SK-N-SH treated with all-trans-retinoic acid at 6 μM for 48 hours (cell line): Measurements from ENCODE around the gene FYCO1.

Source experiments
- ATAC-seq: fragments of 200-7000 bp; cut with Tn5 transposase; 3 replicates; pipeline ENCODE4 v1.9.1; 2020; ENCODE audit warnings: mild to moderate bottlenecking, moderate library complexity
- ARNTL ChIP-seq: fragments of 450-650 bp; formaldehyde crosslinking; IDR thresholded peaks from 2 replicates; pipeline ENCODE4 v1.5.0; 2020; ENCODE audit warnings: low read depth, mild to moderate bottlenecking, moderate library complexity, borderline replicate concordance
- BACH2 ChIP-seq: fragments of 250-450 bp; sonication (Bioruptor Pico); IDR thresholded peaks from 2 replicates; pipeline ENCODE4 v1.9.0; 2021; ENCODE audit warnings: mild to moderate bottlenecking, borderline replicate concordance
- CREB5 ChIP-seq: fragments of 250-450 bp; sonication (Bioruptor Pico); IDR thresholded peaks from 2 replicates; pipeline ENCODE4 v1.5.1; 2020; ENCODE audit warnings: low read depth, mild to moderate bottlenecking, moderate library complexity
- CSDC2 ChIP-seq: fragments of 250-450 bp; sonication (Bioruptor Pico); IDR thresholded peaks from 2 replicates; pipeline ENCODE4 v1.5.0; 2020; ENCODE audit warnings: mild to moderate bottlenecking, moderate library complexity
- ESRRG ChIP-seq: fragments of 250-450 bp; sonication (Bioruptor Pico); IDR thresholded peaks from 2 replicates; pipeline ENCODE4 v1.6.1; 2021; ENCODE audit warnings: mild to moderate bottlenecking
- GLIS3 ChIP-seq: fragments of 250-450 bp; sonication (Bioruptor Pico); IDR thresholded peaks from 2 replicates; pipeline ENCODE4 v1.5.0; 2020; ENCODE audit warnings: mild to moderate bottlenecking, moderate library complexity
- ISL1 ChIP-seq: fragments of 250-450 bp; sonication (Bioruptor Pico); IDR thresholded peaks from 2 replicates; pipeline ENCODE4 v2.1.2; 2022; ENCODE audit warnings: mild to moderate bottlenecking, moderate library complexity
- OSR1 ChIP-seq: fragments of 250-450 bp; sonication (Bioruptor Pico); IDR thresholded peaks from 2 replicates; pipeline ENCODE4 v1.8.0; 2022; ENCODE audit warnings: moderate library complexity, mild to moderate bottlenecking, inconsistent platforms
- PPARA ChIP-seq: fragments of 250-450 bp; sonication (Bioruptor Pico); IDR thresholded peaks from 2 replicates; pipeline ENCODE4 v1.5.0; 2020; ENCODE audit warnings: mild to moderate bottlenecking, borderline replicate concordance
- RARB ChIP-seq: fragments of 250-450 bp; sonication (Bioruptor Pico); IDR thresholded peaks from 2 replicates; pipeline ENCODE4 v1.8.0; 2021; ENCODE audit warnings: mild to moderate bottlenecking, moderate library complexity
- SNAI2 ChIP-seq: fragments of 250-450 bp; sonication (Bioruptor Pico); IDR thresholded peaks from 2 replicates; pipeline ENCODE4 v1.5.0; 2020; ENCODE audit warnings: mild to moderate bottlenecking, moderate library complexity
- TCF4 ChIP-seq: fragments of 250-450 bp; sonication (Bioruptor Pico); IDR thresholded peaks from 2 replicates; pipeline ENCODE4 v1.8.0; 2021; ENCODE audit warnings: mild to moderate bottlenecking, moderate library complexity, borderline replicate concordance
- TOX ChIP-seq: fragments of 250-450 bp; sonication (Bioruptor Pico); IDR thresholded peaks from 2 replicates; pipeline ENCODE4 v1.8.0; 2021; ENCODE audit warnings: mild to moderate bottlenecking, moderate library complexity, borderline replicate concordance
- ZC3H10 ChIP-seq: fragments of 250-450 bp; sonication (Bioruptor Pico); IDR thresholded peaks from 2 replicates; pipeline ENCODE4 v1.5.1; 2021; ENCODE audit warnings: mild to moderate bottlenecking, moderate library complexity
- ZFP3 ChIP-seq: fragments of 250-450 bp; sonication (Bioruptor Pico); IDR thresholded peaks from 2 replicates; pipeline ENCODE4 v1.5.0; 2020; ENCODE audit warnings: mild to moderate bottlenecking, moderate library complexity
- ZFP30 ChIP-seq: fragments of 450-650 bp; formaldehyde crosslinking; IDR thresholded peaks from 2 replicates; pipeline ENCODE4 v1.5.0; 2022; ENCODE audit warnings: mild to moderate bottlenecking, moderate library complexity
- ZNF565 ChIP-seq: fragments of 450-650 bp; formaldehyde crosslinking; conservative IDR thresholded peaks from 2 replicates; pipeline ENCODE4 v1.5.0; 2020; ENCODE audit warnings: low read depth, mild to moderate bottlenecking, moderate library complexity
- ZNF70 ChIP-seq: fragments of 450-650 bp; formaldehyde crosslinking; IDR thresholded peaks from 2 replicates; pipeline ENCODE4 v1.5.0; 2020; ENCODE audit warnings: mild to moderate bottlenecking, moderate library complexity
- ZNF8 ChIP-seq: fragments of 450-650 bp; formaldehyde crosslinking; IDR thresholded peaks from 2 replicates; pipeline ENCODE4 v1.5.0; 2020; ENCODE audit warnings: mild to moderate bottlenecking, moderate library complexity
- TF ChIP-seq, protein P1 (sequence below): fragments of 250-450 bp; sonication (Bioruptor Pico); IDR thresholded peaks from 2 replicates; pipeline ENCODE4 v1.5.1; 2021; ENCODE audit warnings: mild to moderate bottlenecking, moderate library complexity
- TF ChIP-seq, protein P2 (sequence below): fragments of 250-450 bp; sonication (Bioruptor Pico); IDR thresholded peaks from 2 replicates; pipeline ENCODE4 v1.5.0; 2020; ENCODE audit warnings: mild to moderate bottlenecking, moderate library complexity
- TF ChIP-seq, protein P3 (sequence below): fragments of 250-450 bp; sonication (Bioruptor Pico); IDR thresholded peaks from 2 replicates; pipeline ENCODE4 v1.8.0; 2020; ENCODE audit warnings: mild to moderate bottlenecking, moderate library complexity, borderline replicate concordance
- TF ChIP-seq, protein P4 (sequence below): fragments of 250-450 bp; sonication (Bioruptor Pico); IDR thresholded peaks from 2 replicates; pipeline ENCODE4 v1.8.0; 2021; ENCODE audit warnings: low read depth, mild to moderate bottlenecking, moderate library complexity, borderline replicate concordance

FYCO1 gene

DNA sequence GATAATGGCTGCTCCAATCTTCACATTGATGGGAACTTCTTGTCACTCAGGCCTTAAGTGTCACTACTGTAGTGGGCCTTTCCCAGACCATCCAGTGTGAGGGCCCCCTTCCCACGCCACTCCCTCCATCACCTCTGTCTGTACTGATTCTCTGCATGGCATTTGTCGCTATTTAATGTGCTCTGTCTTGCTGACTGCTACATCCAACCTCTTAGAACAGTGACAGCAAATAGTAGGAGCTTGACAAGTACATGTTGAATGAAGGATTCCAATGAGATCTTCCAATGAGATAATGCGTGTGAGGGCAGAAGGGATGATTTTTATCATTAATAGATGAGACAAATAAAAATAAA is 114.9 kb downstream of the FYCO1 start:
- no peak for TF ChIP-seq ZNF70 (CRISPR knock-in tag)
- no peak for TF ChIP-seq OSR1
- no peak for TF ChIP-seq ZNF8
- TF ChIP-seq TCF4 (CRISPR knock-in tag): no peak
- TF ChIP-seq, protein P1, sequence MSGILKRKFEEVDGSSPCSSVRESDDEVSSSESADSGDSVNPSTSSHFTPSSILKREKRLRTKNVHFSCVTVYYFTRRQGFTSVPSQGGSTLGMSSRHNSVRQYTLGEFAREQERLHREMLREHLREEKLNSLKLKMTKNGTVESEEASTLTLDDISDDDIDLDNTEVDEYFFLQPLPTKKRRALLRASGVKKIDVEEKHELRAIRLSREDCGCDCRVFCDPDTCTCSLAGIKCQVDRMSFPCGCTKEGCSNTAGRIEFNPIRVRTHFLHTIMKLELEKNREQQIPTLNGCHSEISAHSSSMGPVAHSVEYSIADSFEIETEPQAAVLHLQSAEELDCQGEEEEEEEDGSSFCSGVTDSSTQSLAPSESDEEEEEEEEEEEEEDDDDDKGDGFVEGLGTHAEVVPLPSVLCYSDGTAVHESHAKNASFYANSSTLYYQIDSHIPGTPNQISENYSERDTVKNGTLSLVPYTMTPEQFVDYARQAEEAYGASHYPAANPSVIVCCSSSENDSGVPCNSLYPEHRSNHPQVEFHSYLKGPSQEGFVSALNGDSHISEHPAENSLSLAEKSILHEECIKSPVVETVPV (CRISPR knock-in tag): no peak
- TF ChIP-seq, protein P2, sequence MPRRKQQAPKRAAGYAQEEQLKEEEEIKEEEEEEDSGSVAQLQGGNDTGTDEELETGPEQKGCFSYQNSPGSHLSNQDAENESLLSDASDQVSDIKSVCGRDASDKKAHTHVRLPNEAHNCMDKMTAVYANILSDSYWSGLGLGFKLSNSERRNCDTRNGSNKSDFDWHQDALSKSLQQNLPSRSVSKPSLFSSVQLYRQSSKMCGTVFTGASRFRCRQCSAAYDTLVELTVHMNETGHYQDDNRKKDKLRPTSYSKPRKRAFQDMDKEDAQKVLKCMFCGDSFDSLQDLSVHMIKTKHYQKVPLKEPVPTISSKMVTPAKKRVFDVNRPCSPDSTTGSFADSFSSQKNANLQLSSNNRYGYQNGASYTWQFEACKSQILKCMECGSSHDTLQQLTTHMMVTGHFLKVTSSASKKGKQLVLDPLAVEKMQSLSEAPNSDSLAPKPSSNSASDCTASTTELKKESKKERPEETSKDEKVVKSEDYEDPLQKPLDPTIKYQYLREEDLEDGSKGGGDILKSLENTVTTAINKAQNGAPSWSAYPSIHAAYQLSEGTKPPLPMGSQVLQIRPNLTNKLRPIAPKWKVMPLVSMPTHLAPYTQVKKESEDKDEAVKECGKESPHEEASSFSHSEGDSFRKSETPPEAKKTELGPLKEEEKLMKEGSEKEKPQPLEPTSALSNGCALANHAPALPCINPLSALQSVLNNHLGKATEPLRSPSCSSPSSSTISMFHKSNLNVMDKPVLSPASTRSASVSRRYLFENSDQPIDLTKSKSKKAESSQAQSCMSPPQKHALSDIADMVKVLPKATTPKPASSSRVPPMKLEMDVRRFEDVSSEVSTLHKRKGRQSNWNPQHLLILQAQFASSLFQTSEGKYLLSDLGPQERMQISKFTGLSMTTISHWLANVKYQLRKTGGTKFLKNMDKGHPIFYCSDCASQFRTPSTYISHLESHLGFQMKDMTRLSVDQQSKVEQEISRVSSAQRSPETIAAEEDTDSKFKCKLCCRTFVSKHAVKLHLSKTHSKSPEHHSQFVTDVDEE (CRISPR knock-in tag): no peak
- TF ChIP-seq PPARA (CRISPR knock-in tag): no peak
- TF ChIP-seq, protein P3, sequence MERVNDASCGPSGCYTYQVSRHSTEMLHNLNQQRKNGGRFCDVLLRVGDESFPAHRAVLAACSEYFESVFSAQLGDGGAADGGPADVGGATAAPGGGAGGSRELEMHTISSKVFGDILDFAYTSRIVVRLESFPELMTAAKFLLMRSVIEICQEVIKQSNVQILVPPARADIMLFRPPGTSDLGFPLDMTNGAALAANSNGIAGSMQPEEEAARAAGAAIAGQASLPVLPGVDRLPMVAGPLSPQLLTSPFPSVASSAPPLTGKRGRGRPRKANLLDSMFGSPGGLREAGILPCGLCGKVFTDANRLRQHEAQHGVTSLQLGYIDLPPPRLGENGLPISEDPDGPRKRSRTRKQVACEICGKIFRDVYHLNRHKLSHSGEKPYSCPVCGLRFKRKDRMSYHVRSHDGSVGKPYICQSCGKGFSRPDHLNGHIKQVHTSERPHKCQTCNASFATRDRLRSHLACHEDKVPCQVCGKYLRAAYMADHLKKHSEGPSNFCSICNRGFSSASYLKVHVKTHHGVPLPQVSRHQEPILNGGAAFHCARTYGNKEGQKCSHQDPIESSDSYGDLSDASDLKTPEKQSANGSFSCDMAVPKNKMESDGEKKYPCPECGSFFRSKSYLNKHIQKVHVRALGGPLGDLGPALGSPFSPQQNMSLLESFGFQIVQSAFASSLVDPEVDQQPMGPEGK (CRISPR knock-in tag): no peak
- TF ChIP-seq RARB: no peak
- TF ChIP-seq, protein P4, sequence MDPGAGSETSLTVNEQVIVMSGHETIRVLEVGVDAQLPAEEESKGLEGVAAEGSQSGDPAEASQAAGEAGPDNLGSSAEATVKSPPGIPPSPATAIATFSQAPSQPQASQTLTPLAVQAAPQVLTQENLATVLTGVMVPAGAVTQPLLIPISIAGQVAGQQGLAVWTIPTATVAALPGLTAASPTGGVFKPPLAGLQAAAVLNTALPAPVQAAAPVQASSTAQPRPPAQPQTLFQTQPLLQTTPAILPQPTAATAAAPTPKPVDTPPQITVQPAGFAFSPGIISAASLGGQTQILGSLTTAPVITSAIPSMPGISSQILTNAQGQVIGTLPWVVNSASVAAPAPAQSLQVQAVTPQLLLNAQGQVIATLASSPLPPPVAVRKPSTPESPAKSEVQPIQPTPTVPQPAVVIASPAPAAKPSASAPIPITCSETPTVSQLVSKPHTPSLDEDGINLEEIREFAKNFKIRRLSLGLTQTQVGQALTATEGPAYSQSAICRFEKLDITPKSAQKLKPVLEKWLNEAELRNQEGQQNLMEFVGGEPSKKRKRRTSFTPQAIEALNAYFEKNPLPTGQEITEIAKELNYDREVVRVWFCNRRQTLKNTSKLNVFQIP (CRISPR knock-in tag): no peak
- no peak for TF ChIP-seq ZNF565 (CRISPR knock-in tag)
- no peak for TF ChIP-seq ZC3H10 (CRISPR knock-in tag)
- TF ChIP-seq ESRRG: no peak
- TF ChIP-seq ZFP30: no peak
- TF ChIP-seq ZFP3: no peak
- no peak for TF ChIP-seq SNAI2 (CRISPR knock-in tag)
- no peak for TF ChIP-seq ARNTL (CRISPR knock-in tag)
- TF ChIP-seq TOX: no peak
- no peak for TF ChIP-seq ISL1 (CRISPR knock-in tag)
- TF ChIP-seq CSDC2: no peak
- ATAC-seq: no peak

- TF ChIP-seq BACH2 (CRISPR knock-in tag) (no peak), GLIS3 (CRISPR knock-in tag) (no peak)
- no peak for ATAC-seq
These were observed 117.5 kb downstream of the FYCO1 start for GRCh38 chr3:45878124-45878523.

DNA sequence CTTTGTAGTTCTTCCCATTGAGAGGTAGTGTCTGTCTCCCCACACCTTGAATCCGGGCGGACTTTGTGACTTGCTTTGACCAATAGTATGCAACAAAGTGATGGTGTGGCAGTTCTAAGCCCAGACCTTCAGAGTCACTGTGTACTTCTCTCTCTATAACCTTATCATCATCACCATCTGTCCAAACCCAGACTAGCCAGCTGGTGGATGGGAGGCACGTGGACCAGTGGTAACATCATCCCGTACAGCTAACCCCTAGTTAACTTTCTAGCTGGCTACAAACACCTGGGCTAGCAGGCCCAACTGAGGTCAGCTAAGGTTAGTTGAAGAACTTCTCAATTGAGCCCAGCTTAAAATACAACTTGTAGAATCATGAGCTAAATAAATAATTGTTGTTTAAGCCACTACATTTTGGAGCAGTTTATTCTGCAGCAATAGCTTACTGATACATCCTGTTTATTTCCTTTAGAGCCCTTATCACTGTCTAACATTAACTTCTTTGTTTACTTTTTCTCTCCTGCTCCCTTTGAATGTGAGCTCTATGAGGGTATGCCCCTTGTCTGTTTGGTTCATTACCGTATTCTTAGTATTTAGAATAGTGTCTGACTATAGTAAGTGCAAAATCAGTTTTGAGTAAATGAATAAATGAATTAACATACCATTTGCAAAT is 120.8 kb downstream of the FYCO1 start:
- ATAC-seq: no peak
- TF ChIP-seq ZFP30: no peak
- no peak for TF ChIP-seq BACH2 (CRISPR knock-in tag)
- TF ChIP-seq CREB5 (CRISPR knock-in tag): no peak
- TF ChIP-seq, protein P2 (CRISPR knock-in tag): no peak
- TF ChIP-seq RARB: no peak
- TF ChIP-seq ZNF565 (CRISPR knock-in tag): no peak
- TF ChIP-seq ZC3H10 (CRISPR knock-in tag): no peak
- TF ChIP-seq GLIS3 (CRISPR knock-in tag): no peak
- TF ChIP-seq, protein P4 (CRISPR knock-in tag): no peak
- TF ChIP-seq ESRRG: no peak
- TF ChIP-seq PPARA (CRISPR knock-in tag): no peak
- TF ChIP-seq OSR1: no peak
- TF ChIP-seq ISL1 (CRISPR knock-in tag): no peak
- no peak for TF ChIP-seq SNAI2 (CRISPR knock-in tag)
- no peak for TF ChIP-seq ZNF70 (CRISPR knock-in tag)
- TF ChIP-seq ZNF8: no peak
- TF ChIP-seq CSDC2: no peak
- no peak for TF ChIP-seq ZFP3
- TF ChIP-seq TOX: no peak
